ENCODE results near the gene CBX5. TPM values are rescaled to one million over a fixed set of nuclear protein-coding genes. Genes with fewer than 3 reads are reported as not detected.

Gene CBX5
- total RNA-seq, 1 donor from 2014 or later = 111 TPM

DNA sequence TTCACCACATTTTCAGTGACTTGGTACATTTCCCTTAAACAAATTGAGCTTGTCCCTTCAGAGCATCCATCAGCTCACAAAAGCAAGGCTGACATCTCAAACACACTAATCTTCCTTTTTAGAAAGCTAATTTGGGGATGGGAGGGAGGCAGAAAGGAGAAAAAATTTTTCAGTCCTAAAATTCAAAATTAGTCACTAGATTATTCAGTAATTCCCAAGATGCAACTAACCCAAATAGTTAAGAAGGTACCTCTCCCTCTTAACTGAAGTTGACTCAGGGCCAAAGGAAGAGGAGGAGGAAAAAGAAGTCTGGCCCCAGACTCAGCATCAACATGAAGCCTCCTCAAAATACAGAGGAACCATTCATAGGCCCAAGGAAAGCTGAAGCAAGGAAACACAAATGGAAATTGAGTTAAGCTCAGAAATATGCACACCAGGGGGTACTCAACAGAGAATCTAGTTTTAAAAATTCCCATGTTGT lies 21.7 kb downstream of the CBX5 start:
- Histone ChIP-seq H3K4me3 (ENCODE audit: insufficient read depth, low read depth, low read length) (peak overlapping the region; percentile 56), H3K27me3 (ENCODE audit: insufficient read depth, low read length) (no peaks in the 10 kb centered on the region), H4K20me1 (ENCODE audit: insufficient read depth, low read length) (no peaks in the 10 kb centered on the region), H3K4me1 (ENCODE audit: insufficient read depth, low read length) (peaks cover 56% of the 10 kb centered on the region), H3K79me2 (ENCODE audit: insufficient read depth, low read length) (peaks cover 69% of the 10 kb centered on the region), H3K36me3 (ENCODE audit: insufficient read depth, low read length) (peaks cover 17% of the 10 kb centered on the region), H3K9me3 (ENCODE audit: insufficient read depth, low read depth, low read length) (no peaks in the 10 kb centered on the region), H3K9ac (ENCODE audit: low read length) (peak overlapping the region; percentile 90), H3K4me2 (ENCODE audit: low read length) (peak overlapping the region; percentile 93), H2AFZ (ENCODE audit: low read depth, low read length) (no peak overlapping the region), H3K27ac (ENCODE audit: low read depth, low read length) (peak overlapping the region; percentile 97)
- Mint-ChIP-seq H3K27ac (ENCODE audit: unreplicated experiment) (peak overlapping the region; percentile 100), H3K27me3 (ENCODE audit: low read depth, unreplicated experiment) (no peaks in the 10 kb centered on the region), H3K36me3 (ENCODE audit: low read depth, unreplicated experiment) (no peaks in the 10 kb centered on the region), H3K4me3 (ENCODE audit: unreplicated experiment) (peak overlapping the region; percentile 68), H3K4me1 (ENCODE audit: low read depth, unreplicated experiment) (peaks cover 45% of the 10 kb centered on the region), H3K9me3 (ENCODE audit: unreplicated experiment) (no peaks in the 10 kb centered on the region)
- TF ChIP-seq EZH2 (IDR thresholded peaks at IDR 0.05; ENCODE audit: insufficient read depth, low read length) = no peak
- TF ChIP-seq, protein P1, sequence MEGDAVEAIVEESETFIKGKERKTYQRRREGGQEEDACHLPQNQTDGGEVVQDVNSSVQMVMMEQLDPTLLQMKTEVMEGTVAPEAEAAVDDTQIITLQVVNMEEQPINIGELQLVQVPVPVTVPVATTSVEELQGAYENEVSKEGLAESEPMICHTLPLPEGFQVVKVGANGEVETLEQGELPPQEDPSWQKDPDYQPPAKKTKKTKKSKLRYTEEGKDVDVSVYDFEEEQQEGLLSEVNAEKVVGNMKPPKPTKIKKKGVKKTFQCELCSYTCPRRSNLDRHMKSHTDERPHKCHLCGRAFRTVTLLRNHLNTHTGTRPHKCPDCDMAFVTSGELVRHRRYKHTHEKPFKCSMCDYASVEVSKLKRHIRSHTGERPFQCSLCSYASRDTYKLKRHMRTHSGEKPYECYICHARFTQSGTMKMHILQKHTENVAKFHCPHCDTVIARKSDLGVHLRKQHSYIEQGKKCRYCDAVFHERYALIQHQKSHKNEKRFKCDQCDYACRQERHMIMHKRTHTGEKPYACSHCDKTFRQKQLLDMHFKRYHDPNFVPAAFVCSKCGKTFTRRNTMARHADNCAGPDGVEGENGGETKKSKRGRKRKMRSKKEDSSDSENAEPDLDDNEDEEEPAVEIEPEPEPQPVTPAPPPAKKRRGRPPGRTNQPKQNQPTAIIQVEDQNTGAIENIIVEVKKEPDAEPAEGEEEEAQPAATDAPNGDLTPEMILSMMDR (IDR thresholded peaks at IDR 0.05; ENCODE audit: insufficient read depth, low read depth, low read length) = no peak
- DNase-seq (ENCODE audit: low read depth) = peak; percentile 64
- FAIRE-seq = no peak

DNA sequence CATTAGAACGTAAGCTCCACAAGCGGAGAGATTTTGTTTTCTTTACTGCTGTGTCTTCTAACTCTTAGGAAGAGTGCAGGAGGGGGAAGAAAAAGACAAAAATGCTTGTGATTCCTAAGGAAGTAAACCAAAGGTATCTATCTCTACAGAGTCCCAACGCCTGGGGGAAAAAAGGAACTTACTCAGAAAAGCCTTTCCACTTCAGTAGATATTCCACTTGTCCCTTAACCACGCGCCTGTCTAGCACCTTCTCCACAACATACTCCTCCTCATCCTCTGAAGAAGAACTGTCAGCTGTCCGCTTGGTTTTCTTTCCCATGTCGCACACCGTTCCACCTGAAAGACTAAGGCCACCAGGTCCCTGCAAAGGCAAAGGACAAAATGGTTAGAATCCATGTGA lies 22.6 kb downstream of the CBX5 start:
- Mint-ChIP-seq H3K4me1 (ENCODE audit: low read depth, unreplicated experiment) (peaks cover 39% of the 10 kb centered on the region), H3K9me3 (ENCODE audit: unreplicated experiment) (no peaks in the 10 kb centered on the region), H3K4me3 (ENCODE audit: unreplicated experiment) (no peak overlapping the region), H3K27ac (ENCODE audit: unreplicated experiment) (peak overlapping the region; percentile 100), H3K27me3 (ENCODE audit: low read depth, unreplicated experiment) (no peaks in the 10 kb centered on the region), H3K36me3 (ENCODE audit: low read depth, unreplicated experiment) (no peaks in the 10 kb centered on the region)
- no peak for FAIRE-seq
- H3K9ac ChIP-seq (ENCODE audit: low read length) = peak overlapping the region; percentile 90
- no peak overlapping the region for H3K4me3 ChIP-seq (ENCODE audit: insufficient read depth, low read depth, low read length)
- H4K20me1 ChIP-seq (ENCODE audit: insufficient read depth, low read length) = no peaks in the 10 kb centered on the region
- H3K27ac ChIP-seq (ENCODE audit: low read depth, low read length) = peak overlapping the region; percentile 97
- no peak overlapping the region for H2AFZ ChIP-seq (ENCODE audit: low read depth, low read length)
- DNase-seq (ENCODE audit: low read depth) = no peak
- H3K4me1 ChIP-seq (ENCODE audit: insufficient read depth, low read length) = peaks cover 47% of the 10 kb centered on the region
- peak overlapping the region; percentile 93 for H3K4me2 ChIP-seq (ENCODE audit: low read length)
- no peaks in the 10 kb centered on the region for H3K9me3 ChIP-seq (ENCODE audit: insufficient read depth, low read depth, low read length)
- H3K27me3 ChIP-seq (ENCODE audit: insufficient read depth, low read length) = no peaks in the 10 kb centered on the region
- TF ChIP-seq EZH2 (IDR thresholded peaks at IDR 0.05; ENCODE audit: insufficient read depth, low read length) = no peak
- TF ChIP-seq, protein P1 (IDR thresholded peaks at IDR 0.05; ENCODE audit: insufficient read depth, low read depth, low read length) = no peak
- H3K36me3 ChIP-seq (ENCODE audit: insufficient read depth, low read length) = peaks cover 23% of the 10 kb centered on the region
- peaks cover 69% of the 10 kb centered on the region for H3K79me2 ChIP-seq (ENCODE audit: insufficient read depth, low read length)

DNA sequence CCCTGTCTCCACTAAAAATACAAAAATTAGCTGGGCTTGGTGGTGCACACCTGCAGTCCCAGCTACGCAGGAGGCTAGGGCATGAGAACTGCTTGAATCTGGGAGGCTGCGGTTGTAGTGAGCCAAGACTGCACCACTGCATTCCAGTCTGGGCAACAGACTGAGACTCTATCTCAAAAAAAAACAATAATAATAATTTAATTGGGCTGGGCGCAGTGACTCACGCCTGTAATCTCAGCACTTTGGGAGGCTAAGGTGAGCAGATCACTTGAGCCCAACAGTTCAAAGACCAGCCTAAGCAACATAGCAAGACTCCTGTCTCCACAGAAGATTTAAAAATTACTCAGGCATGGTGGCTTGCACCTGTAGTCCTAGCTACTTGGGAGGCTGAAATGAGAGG lies 26.7 kb downstream of the CBX5 start:
- H3K4me2 ChIP-seq (ENCODE audit: low read length) = no peak overlapping the region
- H4K20me1 ChIP-seq (ENCODE audit: insufficient read depth, low read length) = peaks cover 4% of the 10 kb centered on the region
- no peaks in the 10 kb centered on the region for H3K27me3 ChIP-seq (ENCODE audit: insufficient read depth, low read length)
- TF ChIP-seq, protein P1 (IDR thresholded peaks at IDR 0.05; ENCODE audit: insufficient read depth, low read depth, low read length) = no peak
- TF ChIP-seq EZH2 (IDR thresholded peaks at IDR 0.05; ENCODE audit: insufficient read depth, low read length) = no peak
- Mint-ChIP-seq H3K4me3 (ENCODE audit: unreplicated experiment) (no peak overlapping the region), H3K9me3 (ENCODE audit: unreplicated experiment) (no peaks in the 10 kb centered on the region), H3K27me3 (ENCODE audit: low read depth, unreplicated experiment) (no peaks in the 10 kb centered on the region), H3K36me3 (ENCODE audit: low read depth, unreplicated experiment) (peaks cover 5% of the 10 kb centered on the region), H3K4me1 (ENCODE audit: low read depth, unreplicated experiment) (peaks cover 19% of the 10 kb centered on the region), H3K27ac (ENCODE audit: unreplicated experiment) (no peak overlapping the region)
- H3K79me2 ChIP-seq (ENCODE audit: insufficient read depth, low read length) = peaks cover 68% of the 10 kb centered on the region
- DNase-seq (ENCODE audit: low read depth) (no peak), FAIRE-seq (no peak)
- H3K9me3 ChIP-seq (ENCODE audit: insufficient read depth, low read depth, low read length) = no peaks in the 10 kb centered on the region
- no peak overlapping the region for H3K4me3 ChIP-seq (ENCODE audit: insufficient read depth, low read depth, low read length)
- H3K9ac ChIP-seq (ENCODE audit: low read length) = no peak overlapping the region
- H3K36me3 ChIP-seq (ENCODE audit: insufficient read depth, low read length) = peaks cover 39% of the 10 kb centered on the region
- no peak overlapping the region for H3K27ac ChIP-seq (ENCODE audit: low read depth, low read length)
- H3K4me1 ChIP-seq (ENCODE audit: insufficient read depth, low read length) = peaks cover 14% of the 10 kb centered on the region
- H2AFZ ChIP-seq (ENCODE audit: low read depth, low read length) = no peak overlapping the region

Measured in astrocyte (in vitro differentiated cells and primary cell).